Endothelial cell of umbilical vein (primary cell): ENCODE measurements around the gene CAMK2B. TPM values are rescaled to one million over a fixed set of nuclear protein-coding genes. Genes with fewer than 3 reads are reported as not detected.

Experiments
- BruUV-seq: library from RNA; stranded (reverse); fragments of 400-500 nt; replicated peaks from 2 replicates; lab custom pipeline; 2021; lab: Mats Ljungman, UMichigan
- CTCF ChIA-PET: fragments of 300-600, 350-600 bp; sonication (Branson Sonifier 250); formaldehyde crosslinking; loops from one replicate; lab custom pipeline; 2021; ENCODE audit warnings: antibody characterized with exemption, inconsistent platforms; lab: Charles Lee
- POLR2A ChIA-PET: fragments of 300-600, 350-600 bp; sonication (Branson Sonifier 250); formaldehyde crosslinking; loops from one replicate; lab custom pipeline; 2021; ENCODE audit warnings: antibody characterized with exemption, inconsistent platforms; lab: Charles Lee
- DNase-seq: peaks from one replicate; pipeline ENCODE4 v3.0.0-alpha.2; 2011; ENCODE audit warnings: low read depth, low spot score
- FAIRE-seq: peaks from 2 replicates; lab custom pipeline; 2011; peaks lifted over from hg19 to GRCh38; lab: Jason Lieb, UNC
- H2AFZ ChIP-seq: 2 replicates; pipeline ENCODE4 v1.6.0; 2012; ENCODE audit warnings: low read depth, low read length, control low read depth, inconsistent platforms
- H3K27ac ChIP-seq: 2 replicates; pipeline ENCODE4 v1.5.1; 2011; ENCODE audit warnings: low read depth, mild to moderate bottlenecking, control low read depth, low read length, moderate library complexity; ENCODE audit not compliant: insufficient read depth
- H3K27me3 ChIP-seq, 2 experiments: 2 replicates each; pipeline versions ENCODE4 v1.6.0 to v1.6.1; 2011; ENCODE audit warnings: low read length in 2 of 2, mixed read lengths in 1 of 2; ENCODE audit not compliant: control insufficient read depth in 2 of 2, insufficient read depth in 2 of 2
- H3K36me3 ChIP-seq, 2 experiments: 2 replicates in 1 of 2; 3 replicates in 1 of 2; pipeline ENCODE4 v1.5.1; 2011; ENCODE audit warnings: low read length in 2 of 2, mild to moderate bottlenecking in 1 of 2, moderate library complexity in 1 of 2; ENCODE audit not compliant: control insufficient read depth in 2 of 2, insufficient read depth in 2 of 2; ENCODE audit errors: extremely low read depth in 1 of 2
- H3K4me1 ChIP-seq: 3 replicates; pipeline ENCODE4 v1.5.1; 2011; ENCODE audit warnings: mild to moderate bottlenecking, low read length; ENCODE audit not compliant: control insufficient read depth, insufficient read depth; ENCODE audit errors: extremely low read depth
- H3K4me2 ChIP-seq: 2 replicates; pipeline ENCODE4 v1.6.1; 2011; ENCODE audit warnings: low read length, control low read depth, mixed read lengths; ENCODE audit not compliant: insufficient read depth
- H3K4me3 ChIP-seq, 3 experiments: fragments of 200-600 bp in 1 of 3; sonication (generic), shearing (Covaris generic) in 1 of 3; replicated peaks in 1 of 3; 2 replicates each; pipeline ENCODE4 v1.5.1; 2011 to 2016; ENCODE audit warnings: control low read depth in 3 of 3, low read length in 3 of 3, mild to moderate bottlenecking in 2 of 3, inconsistent platforms in 1 of 3, low read depth in 1 of 3, moderate library complexity in 1 of 3; ENCODE audit not compliant: insufficient read depth in 1 of 3
- H3K79me2 ChIP-seq: 2 replicates; pipeline ENCODE4 v1.6.0; 2012; ENCODE audit warnings: low read length, inconsistent platforms; ENCODE audit not compliant: control insufficient read depth, insufficient read depth
- H3K9ac ChIP-seq: replicated peaks from 2 replicates; pipeline ENCODE3; 2011; ENCODE audit warnings: low read length, control low read depth; ENCODE audit not compliant: insufficient read depth; ENCODE audit errors: extremely low read depth
- H3K9me1 ChIP-seq: replicated peaks from 3 replicates; pipeline ENCODE4 v1.6.0; 2011; ENCODE audit warnings: mild to moderate bottlenecking, low read length; ENCODE audit not compliant: control insufficient read depth, insufficient read depth; ENCODE audit errors: extremely low read depth
- H3K9me3 ChIP-seq: replicated peaks from 2 replicates; pipeline ENCODE4 v1.5.1; 2012; ENCODE audit warnings: low read length, inconsistent platforms; ENCODE audit not compliant: control insufficient read depth, insufficient read depth
- H4K20me1 ChIP-seq: replicated peaks from 2 replicates; pipeline ENCODE3; 2011; ENCODE audit warnings: mild to moderate bottlenecking, low read length; ENCODE audit not compliant: control insufficient read depth, insufficient read depth; ENCODE audit errors: extremely low read depth
- CTCF ChIP-seq, 2 donors: IDR thresholded peaks; 1 replicate in 1 of 2; 2 replicates in 1 of 2; pipeline ENCODE4 v1.5.1; 2011; ENCODE audit warnings: low read length in 2 of 2, mild to moderate bottlenecking in 2 of 2, moderate library complexity in 2 of 2, control low read depth in 1 of 2, inconsistent platforms in 1 of 2, low read depth in 1 of 2; ENCODE audit not compliant: insufficient read depth in 1 of 2; ENCODE audit errors: extremely low read depth in 1 of 2
- EZH2 ChIP-seq: IDR thresholded peaks from 2 replicates; pipeline ENCODE4 v1.6.1; 2012; ENCODE audit warnings: borderline replicate concordance, low read depth, mild to moderate bottlenecking, moderate library complexity, low read length, inconsistent platforms; ENCODE audit not compliant: severe bottlenecking
- FOS ChIP-seq: IDR thresholded peaks from 2 replicates; pipeline ENCODE4 v1.6.1; 2011; ENCODE audit warnings: mild to moderate bottlenecking, low read length, moderate library complexity, borderline replicate concordance; ENCODE audit not compliant: insufficient read depth
- GATA2 ChIP-seq: IDR thresholded peaks from 2 replicates; pipeline ENCODE4 v1.7.0; 2011; ENCODE audit warnings: low read depth, mild to moderate bottlenecking, moderate library complexity, mixed read lengths, low read length; ENCODE audit not compliant: insufficient read length, insufficient read depth
- JUN ChIP-seq: IDR thresholded peaks from 2 replicates; pipeline ENCODE4 v1.6.1; 2011; ENCODE audit warnings: borderline replicate concordance, low read depth; ENCODE audit not compliant: insufficient read length, insufficient read depth
- MAX ChIP-seq: IDR thresholded peaks from 2 replicates; pipeline ENCODE4 v1.6.1; 2011; ENCODE audit not compliant: insufficient read depth, insufficient read length
- MYC ChIP-seq: IDR thresholded peaks from one replicate; pipeline ENCODE4 v1.6.1; 2011; ENCODE audit warnings: mild to moderate bottlenecking, low read depth, low read length
- POLR2A ChIP-seq: IDR thresholded peaks from 2 replicates; pipeline ENCODE4 v1.6.1; 2012; ENCODE audit warnings: low read depth, mild to moderate bottlenecking, control low read depth, low read length
- POLR2AphosphoS5 ChIP-seq: IDR thresholded peaks from 2 replicates; pipeline ENCODE4 v1.6.1; 2012; ENCODE audit warnings: low read depth, mild to moderate bottlenecking, control low read depth, low read length, moderate library complexity; ENCODE audit not compliant: insufficient read depth
- dilution Hi-C: fragments of 300-500 bp; cut with MboI; formaldehyde crosslinking; loops from one replicate; pipeline ENCODE4 v1.15.0; 2019; ENCODE audit warnings: low sequenced_read_pairs; ENCODE audit not compliant: extremely low pct_ligation_motif_present
- intact Hi-C: fragments of 100-400 bp; cut with micrococcal nuclease; formaldehyde crosslinking; loops from one replicate; pipeline ENCODE4 v1.10.0; 2022
- polyA plus RNA-seq, 4 experiments: library from polyadenylated mRNA; depleted of rRNA in 3 of 4; stranded (reverse) in 3 of 4; unstranded in 1 of 4; fragments of >200 nt; gene quantifications; 2 replicates each; pipeline versions ENCODE4 v1.2.1 to v1.2.3, GENCODE V29; 2011 to 2012; ENCODE audit warnings: missing spikeins in 1 of 4
- total RNA-seq: library from RNA; stranded (reverse); gene quantifications from 2 replicates; pipeline ENCODE4 v1.2.3, GENCODE V29; 2021

Gene CAMK2B
- total and polyA plus RNA-seq, 2 donors (not counting 3 experiments of a cell fraction or from before 2014, with no cell fraction given), result 0.57 to 1.6 TPM

GRCh38 chr7:44305564-44306507 is 19.6 kb downstream of the CAMK2B start:
- TF ChIP-seq FOS (no peak), JUN (no peak), MYC (no peak), CTCF (IDR thresholded peaks at IDR 0.05; ENCODE audit: extremely low read depth in 1 of 2, insufficient read depth in 1 of 2, low read depth in 1 of 2, low read length in 2 of 2) (no peak), POLR2AphosphoS5 (no peak), GATA2 (no peak), EZH2 (no peak), MAX (no peak), POLR2A (no peak)
- Histone ChIP-seq H3K27ac (no peak overlapping the region), H3K79me2 (no peaks in the 10 kb centered on the region), H3K4me1 (peaks cover 9% of the 10 kb centered on the region), H3K27me3 (no peaks in the 10 kb centered on the region), H4K20me1 (no peaks in the 10 kb centered on the region), H2AFZ (no peak overlapping the region), H3K36me3 (no peaks in the 10 kb centered on the region), H3K4me2 (no peak overlapping the region), H3K4me3 (no peak overlapping the region), H3K9me3 (no peaks in the 10 kb centered on the region), H3K9ac (no peak overlapping the region), H3K9me1 (no peaks in the 10 kb centered on the region)
- intact Hi-C loops (loop anchor here (5.0 kb wide), 1 partner anchor 49 kb away; no protein-coding TSS in a partner anchor), dilution Hi-C loops (no loop called here)
- ChIA-PET CTCF (interaction anchor here (0.6 to 0.9 kb wide), 2 partner anchors 61 to 65 kb away, joined by 3 to 6 read pairs; no protein-coding TSS in a partner anchor), POLR2A (no interaction called here)
- FAIRE-seq (no peak), DNase-seq (no peak)
- no TSS peak for BruUV-seq
